ENCODE results near the gene KCNK15.

DNA sequence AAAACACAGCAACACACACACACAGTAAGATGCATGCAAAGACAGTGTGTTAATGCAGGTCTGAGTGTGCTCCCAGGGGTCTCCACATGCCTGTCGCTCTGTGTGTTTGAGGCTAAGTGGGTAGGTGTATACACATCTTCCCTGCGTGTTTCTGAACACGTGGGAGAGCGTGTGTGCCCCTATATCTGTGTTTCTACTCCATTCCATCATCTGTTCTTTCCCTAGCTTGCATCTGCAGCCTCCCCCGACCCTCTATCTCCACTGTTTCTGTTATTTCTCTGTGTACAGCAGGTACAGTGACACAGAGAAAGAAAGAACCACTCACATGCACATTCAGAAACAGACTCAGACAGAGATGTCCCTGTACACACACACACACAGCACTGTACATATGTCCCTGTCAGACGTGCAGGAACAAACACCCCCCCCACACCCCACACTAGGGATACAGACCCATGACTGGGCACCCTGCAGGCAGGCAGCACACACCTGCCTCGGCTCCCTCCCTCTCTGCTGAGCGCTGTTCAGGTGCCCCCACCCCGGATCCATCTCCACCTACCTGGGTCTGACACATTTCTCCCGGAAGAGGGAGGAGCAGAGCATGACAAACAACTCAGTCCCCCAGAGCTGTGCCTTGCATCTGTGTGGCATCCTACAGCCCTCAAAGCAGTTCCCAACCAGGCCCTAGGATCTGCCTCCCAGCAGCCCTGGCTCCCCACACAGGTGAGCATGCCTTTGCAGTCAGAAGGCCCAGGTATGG is 27.6 kb downstream of the KCNK15 start:
- TF ChIP-seq, protein P1, sequence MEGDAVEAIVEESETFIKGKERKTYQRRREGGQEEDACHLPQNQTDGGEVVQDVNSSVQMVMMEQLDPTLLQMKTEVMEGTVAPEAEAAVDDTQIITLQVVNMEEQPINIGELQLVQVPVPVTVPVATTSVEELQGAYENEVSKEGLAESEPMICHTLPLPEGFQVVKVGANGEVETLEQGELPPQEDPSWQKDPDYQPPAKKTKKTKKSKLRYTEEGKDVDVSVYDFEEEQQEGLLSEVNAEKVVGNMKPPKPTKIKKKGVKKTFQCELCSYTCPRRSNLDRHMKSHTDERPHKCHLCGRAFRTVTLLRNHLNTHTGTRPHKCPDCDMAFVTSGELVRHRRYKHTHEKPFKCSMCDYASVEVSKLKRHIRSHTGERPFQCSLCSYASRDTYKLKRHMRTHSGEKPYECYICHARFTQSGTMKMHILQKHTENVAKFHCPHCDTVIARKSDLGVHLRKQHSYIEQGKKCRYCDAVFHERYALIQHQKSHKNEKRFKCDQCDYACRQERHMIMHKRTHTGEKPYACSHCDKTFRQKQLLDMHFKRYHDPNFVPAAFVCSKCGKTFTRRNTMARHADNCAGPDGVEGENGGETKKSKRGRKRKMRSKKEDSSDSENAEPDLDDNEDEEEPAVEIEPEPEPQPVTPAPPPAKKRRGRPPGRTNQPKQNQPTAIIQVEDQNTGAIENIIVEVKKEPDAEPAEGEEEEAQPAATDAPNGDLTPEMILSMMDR (IDR thresholded peaks at IDR 0.05), result no peak
- no peak for TF ChIP-seq POLR2A (IDR thresholded peaks at IDR 0.05)

Measured in vagina (tissue), 2 donors.